Measurements from ENCODE around the gene NLRP8. TPM values are rescaled to one million over a fixed set of nuclear protein-coding genes. Genes with fewer than 3 reads are reported as not detected.

The NLRP8 gene
- total and polyA plus RNA-seq, 2 donors from 2014 or later = not detected

GRCh38 chr19:55985254-55985653, 37.6 kb downstream of the NLRP8 start:
- no peak for DNase-seq
- H3K4me1 ChIP-seq (ENCODE audit: control insufficient read depth in 2 of 3, insufficient read depth in 2 of 3, low read depth in 1 of 3, low read length in 3 of 3) = no peaks in the 10 kb centered on the region
- H3K27me3 ChIP-seq (ENCODE audit: control insufficient read depth, insufficient read depth, low read length) = no peaks in the 10 kb centered on the region
- H3K36me3 ChIP-seq (ENCODE audit: control insufficient read depth in 2 of 3, insufficient read depth in 3 of 3, low read length in 3 of 3) = no peaks in the 10 kb centered on the region
- H3K27ac ChIP-seq (ENCODE audit: low read depth in 2 of 2, low read length in 2 of 2) = no peak overlapping the region
- no peak for FAIRE-seq
- H3K9me3 ChIP-seq (ENCODE audit: control insufficient read depth in 2 of 3, insufficient read depth in 1 of 3, low read length in 3 of 3) = no peaks in the 10 kb centered on the region
- intact Hi-C loops (cut with DNase I) = no loop called here
- H3K9ac ChIP-seq (ENCODE audit: low read length in 3 of 3) = no peak overlapping the region
- H3K4me3 ChIP-seq (ENCODE audit: low read length in 3 of 3) = no peak overlapping the region
- no peak for TF ChIP-seq CTCF (IDR thresholded peaks at IDR 0.05; ENCODE audit: borderline replicate concordance, extremely low read depth, insufficient read depth)

GRCh38 chr19:55986487-55986886, 38.9 kb downstream of the NLRP8 start, which contains the start of gene NLRP5:
NLRP5 (plus strand) TSS chr19:55986775.
- H3K4me3 ChIP-seq (ENCODE audit: low read length in 3 of 3) = no peak within 1 kb of the TSS
- no peak within 1 kb of the TSS for H3K9ac ChIP-seq (ENCODE audit: low read length in 3 of 3)
- no peak for TF ChIP-seq CTCF (IDR thresholded peaks at IDR 0.05; ENCODE audit: borderline replicate concordance, extremely low read depth, insufficient read depth)
- FAIRE-seq = no peak
- no peaks in the 10 kb centered on the region for H3K9me3 ChIP-seq (ENCODE audit: control insufficient read depth in 2 of 3, insufficient read depth in 1 of 3, low read length in 3 of 3)
- intact Hi-C loops (cut with DNase I) = no loop called here
- no peak for DNase-seq
- no peaks in the 10 kb centered on the region for H3K36me3 ChIP-seq (ENCODE audit: control insufficient read depth in 2 of 3, insufficient read depth in 3 of 3, low read length in 3 of 3)
- no peaks in the 10 kb centered on the region for H3K27me3 ChIP-seq (ENCODE audit: control insufficient read depth, insufficient read depth, low read length)
- H3K27ac ChIP-seq (ENCODE audit: low read depth in 2 of 2, low read length in 2 of 2) = no peak within 1 kb of the TSS
- no peaks in the 10 kb centered on the region for H3K4me1 ChIP-seq (ENCODE audit: control insufficient read depth in 2 of 3, insufficient read depth in 2 of 3, low read depth in 1 of 3, low read length in 3 of 3)

- no peaks in the 10 kb centered on the region for H3K27me3 ChIP-seq (ENCODE audit: control insufficient read depth, insufficient read depth, low read length)
- H3K4me3 ChIP-seq (ENCODE audit: low read length in 3 of 3) = no peak overlapping the region
- no peak overlapping the region for H3K9ac ChIP-seq (ENCODE audit: low read length in 3 of 3)
- H3K4me1 ChIP-seq (ENCODE audit: control insufficient read depth in 2 of 3, insufficient read depth in 2 of 3, low read depth in 1 of 3, low read length in 3 of 3) = no peaks in the 10 kb centered on the region
- intact Hi-C loops (cut with DNase I) = no loop called here
- no peak for TF ChIP-seq CTCF (IDR thresholded peaks at IDR 0.05; ENCODE audit: borderline replicate concordance, extremely low read depth, insufficient read depth)
- no peaks in the 10 kb centered on the region for H3K36me3 ChIP-seq (ENCODE audit: control insufficient read depth in 2 of 3, insufficient read depth in 3 of 3, low read length in 3 of 3)
- FAIRE-seq = no peak
- H3K9me3 ChIP-seq (ENCODE audit: control insufficient read depth in 2 of 3, insufficient read depth in 1 of 3, low read length in 3 of 3) = peaks cover 0 to 4% (median 0%) of the 10 kb centered on the region in 3 donors
- H3K27ac ChIP-seq (ENCODE audit: low read depth in 2 of 2, low read length in 2 of 2) = no peak overlapping the region
- DNase-seq = no peak
Measured at GRCh38 chr19:55990831-55991230, 43.2 kb downstream of the NLRP8 start.

- H3K36me3 ChIP-seq (ENCODE audit: control insufficient read depth in 2 of 3, insufficient read depth in 3 of 3, low read length in 3 of 3) = no peaks in the 10 kb centered on the region
- no peak overlapping the region for H3K4me3 ChIP-seq (ENCODE audit: low read length in 3 of 3)
- DNase-seq (no peak), FAIRE-seq (no peak)
- no peak overlapping the region for H3K27ac ChIP-seq (ENCODE audit: low read depth in 2 of 2, low read length in 2 of 2)
- no peak overlapping the region for H3K9ac ChIP-seq (ENCODE audit: low read length in 3 of 3)
- intact Hi-C loops (cut with DNase I) = no loop called here
- peaks cover 0 to 4% (median 0%) of the 10 kb centered on the region in 3 donors for H3K9me3 ChIP-seq (ENCODE audit: control insufficient read depth in 2 of 3, insufficient read depth in 1 of 3, low read length in 3 of 3)
- no peaks in the 10 kb centered on the region for H3K4me1 ChIP-seq (ENCODE audit: control insufficient read depth in 2 of 3, insufficient read depth in 2 of 3, low read depth in 1 of 3, low read length in 3 of 3)
- no peak for TF ChIP-seq CTCF (IDR thresholded peaks at IDR 0.05; ENCODE audit: borderline replicate concordance, extremely low read depth, insufficient read depth)
- H3K27me3 ChIP-seq (ENCODE audit: control insufficient read depth, insufficient read depth, low read length) = no peaks in the 10 kb centered on the region
Measured at GRCh38 chr19:55993492-55993891, 45.9 kb downstream of the NLRP8 start.
